Activated naive CD4-positive, alpha-beta T cell treated with anti-CD3 and anti-CD28 coated beads, Interleukin-2, amount 50 U/mL, for 72 hours (primary cell): ENCODE data around the gene SLC38A2. TPM values are rescaled to one million over a fixed set of nuclear protein-coding genes. Genes with fewer than 3 reads are reported as not detected.
"Not testable (repeated sequence)": the region's sequence is repeated elsewhere in the genome, so short reads cannot be mapped to it uniquely, and the experiment has no call there.

Experiments used
- ATAC-seq, 2 donors: fragments of 150-1000 bp; cut with Tn5 transposase; 2 replicates each; pipeline ENCODE4 v1.10.0; 2021; ENCODE audit warnings: mild to moderate bottlenecking in 2 of 2, moderate library complexity in 2 of 2
- DNase-seq, 2 donors: peaks; one replicate each; pipeline ENCODE4 v3.0.0; 2021 to 2022; ENCODE audit warnings: low spot score in 2 of 2
- H3K27ac Mint-ChIP-seq, 2 donors: one replicate each; pipeline ENCODE4 v1.8.0; 2022; ENCODE audit warnings: mild to moderate bottlenecking in 2 of 2, mixed read lengths in 2 of 2
- H3K36me3 Mint-ChIP-seq, 2 donors: one replicate each; pipeline ENCODE4 v1.8.0; 2022; ENCODE audit warnings: mixed read lengths in 2 of 2
- H3K9me3 Mint-ChIP-seq, 2 donors: one replicate each; pipeline ENCODE4 v1.8.0; 2022; ENCODE audit warnings: mixed read lengths in 2 of 2
- total RNA-seq, 2 donors: library from RNA; stranded (reverse); gene quantifications; one replicate each; pipeline ENCODE4 v1.2.3, GENCODE V29; 2022

SLC38A2 gene
- total RNA-seq, 2 donors from 2014 or later: 249 to 315 TPM

GRCh38 chr12:46402451-46402850, 29.9 kb upstream of the SLC38A2 start:
- ATAC-seq: no peak
- H3K36me3 Mint-ChIP-seq: peaks cover 0 to 25% of the 10 kb centered on the region in 2 donors
- no peak overlapping the region for H3K27ac Mint-ChIP-seq
- no peak for DNase-seq
- H3K9me3 Mint-ChIP-seq: peaks cover 7 to 10% of the 10 kb centered on the region in 2 donors

GRCh38 chr12:46401662-46402061, 29.1 kb upstream of the SLC38A2 start:
- no peak for DNase-seq
- H3K27ac Mint-ChIP-seq: no peak overlapping the region
- no peak for ATAC-seq
- H3K9me3 Mint-ChIP-seq: peaks cover 7 to 10% of the 10 kb centered on the region in 2 donors
- peaks cover 0 to 25% of the 10 kb centered on the region in 2 donors for H3K36me3 Mint-ChIP-seq

- ATAC-seq: no peak
- Mint-ChIP-seq H3K27ac (no peak overlapping the region), H3K36me3 (peaks cover 0 to 20% of the 10 kb centered on the region in 2 donors), H3K9me3 (peaks cover 4 to 5% of the 10 kb centered on the region in 2 donors)
- DNase-seq: no peak
These were observed 27.8 kb upstream of the SLC38A2 start for GRCh38 chr12:46400406-46400805.

- ATAC-seq, DNase-seq, H3K9me3 Mint-ChIP-seq, H3K27ac Mint-ChIP-seq: not testable (repeated sequence)
- H3K36me3 Mint-ChIP-seq: peaks cover 0 to 19% of the 10 kb centered on the region in 2 donors
These were observed 27.1 kb upstream of the SLC38A2 start for GRCh38 chr12:46399461-46400248.

GRCh38 chr12:46396826-46397225, 24.3 kb upstream of the SLC38A2 start:
- ATAC-seq (no peak), DNase-seq (no peak)
- peaks cover 0 to 19% of the 10 kb centered on the region in 2 donors for H3K36me3 Mint-ChIP-seq
- no peak overlapping the region for H3K27ac Mint-ChIP-seq
- peaks cover 4 to 5% of the 10 kb centered on the region in 2 donors for H3K9me3 Mint-ChIP-seq

GRCh38 chr12:46395388-46395787, 22.8 kb upstream of the SLC38A2 start:
- ATAC-seq (no peak), DNase-seq (no peak)
- peaks cover 4 to 5% of the 10 kb centered on the region in 2 donors for H3K9me3 Mint-ChIP-seq
- H3K27ac Mint-ChIP-seq: no peak overlapping the region
- peaks cover 5 to 30% of the 10 kb centered on the region in 2 donors for H3K36me3 Mint-ChIP-seq

- peaks cover 7 to 17% of the 10 kb centered on the region in 2 donors for H3K36me3 Mint-ChIP-seq
- no peak overlapping the region for H3K27ac Mint-ChIP-seq
- H3K9me3 Mint-ChIP-seq: no peaks in the 10 kb centered on the region
- no peak for DNase-seq
- no peak for ATAC-seq
These were observed 19.1 kb upstream of the SLC38A2 start for GRCh38 chr12:46391630-46392029.

- Mint-ChIP-seq H3K9me3 (no peaks in the 10 kb centered on the region), H3K36me3 (peaks cover 7 to 17% of the 10 kb centered on the region in 2 donors), H3K27ac (peak overlapping the region; percentile 17 to 58)
- ATAC-seq (peak; percentile 21 to 61), DNase-seq (no peak)
These were observed 18.3 kb upstream of the SLC38A2 start for GRCh38 chr12:46390881-46391280.

GRCh38 chr12:46390304-46390703, 17.7 kb upstream of the SLC38A2 start:
- H3K36me3 Mint-ChIP-seq: peaks cover 7 to 17% of the 10 kb centered on the region in 2 donors
- no peak for ATAC-seq
- no peak for DNase-seq
- H3K9me3 Mint-ChIP-seq: no peaks in the 10 kb centered on the region
- H3K27ac Mint-ChIP-seq: peak overlapping the region in 1 of 2 donors; percentile 58

- ATAC-seq: no peak
These were observed 16.6 kb upstream of the SLC38A2 start for GRCh38 chr12:46389031-46389616.

GRCh38 chr12:46388427-46389021, 16.0 kb upstream of the SLC38A2 start:
- Mint-ChIP-seq H3K27ac (no peak overlapping the region), H3K36me3 (peaks cover 7 to 17% of the 10 kb centered on the region in 2 donors)

More at GRCh38 chr12:46389031-46389616, 16.6 kb upstream of the SLC38A2 start:
- no peaks in the 10 kb centered on the region for H3K9me3 Mint-ChIP-seq
- DNase-seq: no peak
- peaks cover 7 to 17% of the 10 kb centered on the region in 2 donors for H3K36me3 Mint-ChIP-seq
- H3K27ac Mint-ChIP-seq: no peak overlapping the region

GRCh38 chr12:46387670-46388069, 15.1 kb upstream of the SLC38A2 start:
- peak; percentile 35 for ATAC-seq
- Mint-ChIP-seq H3K27ac (peak overlapping the region in 1 of 2 donors; percentile 19), H3K36me3 (peaks cover 9 to 17% of the 10 kb centered on the region in 2 donors)

More at GRCh38 chr12:46388427-46389021, 16.0 kb upstream of the SLC38A2 start:
- H3K9me3 Mint-ChIP-seq: no peaks in the 10 kb centered on the region
- ATAC-seq: no peak
- no peak for DNase-seq

GRCh38 chr12:46386877-46387629, 14.5 kb upstream of the SLC38A2 start:
- H3K36me3 Mint-ChIP-seq: peaks cover 12 to 17% of the 10 kb centered on the region in 2 donors
- no peak for ATAC-seq
- H3K27ac Mint-ChIP-seq: peak overlapping the region in 1 of 2 donors; percentile 19
- DNase-seq: no peak
- H3K9me3 Mint-ChIP-seq: no peaks in the 10 kb centered on the region

More at GRCh38 chr12:46387670-46388069, 15.1 kb upstream of the SLC38A2 start:
- no peaks in the 10 kb centered on the region for H3K9me3 Mint-ChIP-seq
- DNase-seq: peak in 1 of 2 donors; percentile 35

GRCh38 chr12:46386360-46386867, 13.8 kb upstream of the SLC38A2 start:
- no peak for DNase-seq
- no peak overlapping the region for H3K27ac Mint-ChIP-seq
- H3K36me3 Mint-ChIP-seq: peaks cover 12 to 16% of the 10 kb centered on the region in 2 donors
- no peaks in the 10 kb centered on the region for H3K9me3 Mint-ChIP-seq
- no peak for ATAC-seq

- Mint-ChIP-seq H3K36me3 (peaks cover 7 to 8% of the 10 kb centered on the region in 2 donors), H3K27ac (no peak overlapping the region), H3K9me3 (no peaks in the 10 kb centered on the region)
- DNase-seq: no peak
- ATAC-seq: no peak
These were observed 12.9 kb upstream of the SLC38A2 start for GRCh38 chr12:46385438-46385837.
